OCI-LY7 (cell line): Measurements from ENCODE around the gene SMYD1.

ENCODE experiments used
- EZH2phosphoT487 ChIP-seq: fragments of 200-600 bp; sonication (generic); IDR thresholded peaks from 2 replicates; pipeline ENCODE4 v1.6.1; 2018; ENCODE audit warnings: low read depth, borderline replicate concordance, mild to moderate bottlenecking, mixed run types, antibody characterized with exemption, low read length, moderate library complexity, mixed read lengths
- TF ChIP-seq, protein P1 (sequence below): fragments of 200-600 bp; sonication (generic); conservative IDR thresholded peaks from 2 replicates; pipeline ENCODE4 v1.5.1; 2014; ENCODE audit warnings: mild to moderate bottlenecking, antibody characterized with exemption, low read length, moderate library complexity, mixed read lengths

DNA sequence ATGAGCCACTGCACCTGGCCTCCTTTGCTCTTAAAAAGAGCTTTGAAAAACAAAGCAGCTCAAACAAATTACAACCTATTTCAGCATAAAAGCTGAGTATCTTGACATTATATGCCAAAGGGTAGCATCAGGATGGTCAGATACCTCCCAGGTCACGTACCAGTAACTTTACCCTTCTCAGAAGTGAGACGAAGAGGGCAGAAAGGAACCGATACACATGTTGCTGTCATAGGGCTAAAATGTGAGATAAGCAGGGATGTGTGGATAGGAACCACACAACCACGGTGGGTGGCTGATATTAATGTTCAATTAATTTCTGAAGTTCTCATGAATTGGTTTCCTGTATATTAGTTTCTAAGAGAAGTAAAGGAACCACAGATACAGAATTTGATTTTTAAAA lies 38.7 kb upstream of the SMYD1 start:
- TF ChIP-seq, protein P1, sequence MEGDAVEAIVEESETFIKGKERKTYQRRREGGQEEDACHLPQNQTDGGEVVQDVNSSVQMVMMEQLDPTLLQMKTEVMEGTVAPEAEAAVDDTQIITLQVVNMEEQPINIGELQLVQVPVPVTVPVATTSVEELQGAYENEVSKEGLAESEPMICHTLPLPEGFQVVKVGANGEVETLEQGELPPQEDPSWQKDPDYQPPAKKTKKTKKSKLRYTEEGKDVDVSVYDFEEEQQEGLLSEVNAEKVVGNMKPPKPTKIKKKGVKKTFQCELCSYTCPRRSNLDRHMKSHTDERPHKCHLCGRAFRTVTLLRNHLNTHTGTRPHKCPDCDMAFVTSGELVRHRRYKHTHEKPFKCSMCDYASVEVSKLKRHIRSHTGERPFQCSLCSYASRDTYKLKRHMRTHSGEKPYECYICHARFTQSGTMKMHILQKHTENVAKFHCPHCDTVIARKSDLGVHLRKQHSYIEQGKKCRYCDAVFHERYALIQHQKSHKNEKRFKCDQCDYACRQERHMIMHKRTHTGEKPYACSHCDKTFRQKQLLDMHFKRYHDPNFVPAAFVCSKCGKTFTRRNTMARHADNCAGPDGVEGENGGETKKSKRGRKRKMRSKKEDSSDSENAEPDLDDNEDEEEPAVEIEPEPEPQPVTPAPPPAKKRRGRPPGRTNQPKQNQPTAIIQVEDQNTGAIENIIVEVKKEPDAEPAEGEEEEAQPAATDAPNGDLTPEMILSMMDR, result no peak
- TF ChIP-seq EZH2phosphoT487, result no peak
